Activated CD4-positive, alpha-beta T cell treated with anti-CD3 and anti-CD28 coated beads, Interleukin-2, amount 50 U/mL, for 4 hours (primary cell): ENCODE data around the gene OSBPL6.
"Not testable (repeated sequence)": the region's sequence is repeated elsewhere in the genome, so short reads cannot be mapped to it uniquely, and the experiment has no call there.

Experiments used
- DNase-seq, 2 experiments: peaks; one replicate each; pipeline ENCODE4 v3.0.0-alpha.2; 2020

Gene OSBPL6

GRCh38 chr2:178367344-178367743 is 173.0 kb downstream of the OSBPL6 start:
- DNase-seq = no peak

- DNase-seq = no peak
These were observed 180.6 kb downstream of the OSBPL6 start for GRCh38 chr2:178374865-178375264.

- DNase-seq = no peak
These were observed 182.7 kb downstream of the OSBPL6 start for GRCh38 chr2:178377046-178377445.

- DNase-seq = no peak
These were observed 185.1 kb downstream of the OSBPL6 start for GRCh38 chr2:178379162-178380004.

GRCh38 chr2:178380763-178381162 is 186.5 kb downstream of the OSBPL6 start:
- no peak for DNase-seq

GRCh38 chr2:178383718-178384117 is 189.4 kb downstream of the OSBPL6 start:
- DNase-seq = no peak

- DNase-seq = no peak
These were observed 191.4 kb downstream of the OSBPL6 start for GRCh38 chr2:178385595-178386148.

- DNase-seq = no peak
These were observed 192.8 kb downstream of the OSBPL6 start for GRCh38 chr2:178386986-178387597.

GRCh38 chr2:178388287-178388686 is 194.0 kb downstream of the OSBPL6 start:
- no peak for DNase-seq

- no peak for DNase-seq
These were observed 197.4 kb downstream of the OSBPL6 start for GRCh38 chr2:178391701-178392100.

GRCh38 chr2:178392215-178392614 is 197.9 kb downstream of the OSBPL6 start:
- DNase-seq = no peak

- DNase-seq = no peak
These were observed 200.5 kb downstream of the OSBPL6 start for GRCh38 chr2:178394859-178395258.

GRCh38 chr2:178395295-178395694 is 201.0 kb downstream of the OSBPL6 start:
- no peak for DNase-seq

GRCh38 chr2:178395941-178396570 is 201.7 kb downstream of the OSBPL6 start:
- no peak for DNase-seq

- DNase-seq = no peak
These were observed 202.8 kb downstream of the OSBPL6 start for GRCh38 chr2:178397002-178397605.

GRCh38 chr2:178401994-178402437 is 207.7 kb downstream of the OSBPL6 start:
- DNase-seq = no peak

- DNase-seq = no peak
These were observed 209.5 kb downstream of the OSBPL6 start for GRCh38 chr2:178403671-178404306.

- DNase-seq = no peak
These were observed 210.1 kb downstream of the OSBPL6 start for GRCh38 chr2:178404368-178404767.

GRCh38 chr2:178409261-178409660 is 214.9 kb downstream of the OSBPL6 start:
- DNase-seq = no peak

GRCh38 chr2:178412047-178412446 is 217.7 kb downstream of the OSBPL6 start:
- no peak for DNase-seq

- DNase-seq = not testable (repeated sequence)
These were observed 218.1 kb downstream of the OSBPL6 start for GRCh38 chr2:178412453-178412852.

- DNase-seq = peak; percentile 65 to 68
These were observed 219.4 kb downstream of the OSBPL6 start for GRCh38 chr2:178413472-178414265.
